GM18498 (cell line): ENCODE data around the gene IMPA2.

Experiments
- ATAC-seq: cut with Tn5 transposase; IDR thresholded peaks from one replicate; pipeline ENCODE4 v1.9.1; 2021; ENCODE audit warnings: mild to moderate bottlenecking, moderate library complexity; ENCODE audit not compliant: unreplicated experiment

IMPA2 gene

DNA sequence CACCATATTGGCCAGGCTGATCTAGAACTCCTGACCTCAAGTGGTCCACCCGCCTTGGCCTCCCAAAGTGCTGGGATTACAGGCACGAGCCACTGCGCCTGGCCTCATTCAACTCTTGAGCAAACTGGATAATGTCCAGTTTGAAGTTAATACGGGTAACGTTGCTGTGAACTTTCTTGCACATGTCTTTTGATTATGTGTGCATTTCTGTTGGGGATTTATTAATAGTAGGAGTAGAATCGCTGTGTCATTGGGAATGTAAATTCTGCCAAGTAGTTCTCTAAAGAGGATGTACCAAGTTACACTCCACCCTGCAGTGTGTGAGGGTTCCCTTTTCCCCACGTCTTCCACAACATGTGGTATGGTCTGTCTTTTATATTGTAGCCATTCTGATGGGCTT is 6.2 kb downstream of the IMPA2 start:
- ATAC-seq, result no peak

DNA sequence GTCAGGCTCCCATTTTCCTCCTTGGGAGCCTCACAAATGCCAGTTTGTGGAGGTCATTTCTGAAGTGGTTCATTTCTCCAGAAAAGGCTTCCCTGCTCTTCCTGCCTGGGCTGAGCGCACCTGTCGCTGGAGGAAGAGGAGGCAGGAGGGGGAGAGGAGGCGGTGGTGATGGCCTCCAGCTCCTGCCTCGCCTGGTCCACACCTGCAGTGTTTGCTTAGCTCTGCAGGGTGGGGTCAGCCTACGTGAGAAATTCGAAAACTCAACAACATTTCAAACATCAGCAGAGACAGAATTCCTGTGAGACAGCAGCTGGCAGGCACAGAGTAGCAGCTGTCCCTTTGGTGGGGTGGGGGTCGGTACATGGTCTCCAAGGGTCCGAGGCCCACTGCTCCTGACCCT is 7.9 kb downstream of the IMPA2 start:
- ATAC-seq, result no peak

DNA sequence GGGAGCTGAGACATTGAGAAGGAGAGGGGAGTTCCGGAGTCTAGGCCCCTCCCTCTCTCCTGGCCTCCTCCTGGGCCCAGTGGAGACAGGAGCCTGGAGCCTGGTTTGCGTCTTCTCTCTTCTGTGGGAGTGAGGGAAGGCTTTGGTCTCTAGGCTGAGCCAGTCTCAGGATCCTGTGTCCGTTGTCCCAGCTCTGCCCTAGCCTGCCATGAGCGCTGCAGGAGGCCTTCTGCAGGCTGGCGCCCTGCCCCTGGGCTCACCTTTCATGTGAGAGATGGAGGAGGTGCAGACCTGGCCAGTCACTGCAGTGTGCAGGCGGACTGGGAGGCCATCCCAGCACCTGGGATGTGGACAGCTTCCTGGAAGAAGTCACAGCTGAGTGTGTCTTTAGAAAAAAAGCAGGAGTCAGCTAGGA is 8.7 kb downstream of the IMPA2 start:
- ATAC-seq, result no peak

DNA sequence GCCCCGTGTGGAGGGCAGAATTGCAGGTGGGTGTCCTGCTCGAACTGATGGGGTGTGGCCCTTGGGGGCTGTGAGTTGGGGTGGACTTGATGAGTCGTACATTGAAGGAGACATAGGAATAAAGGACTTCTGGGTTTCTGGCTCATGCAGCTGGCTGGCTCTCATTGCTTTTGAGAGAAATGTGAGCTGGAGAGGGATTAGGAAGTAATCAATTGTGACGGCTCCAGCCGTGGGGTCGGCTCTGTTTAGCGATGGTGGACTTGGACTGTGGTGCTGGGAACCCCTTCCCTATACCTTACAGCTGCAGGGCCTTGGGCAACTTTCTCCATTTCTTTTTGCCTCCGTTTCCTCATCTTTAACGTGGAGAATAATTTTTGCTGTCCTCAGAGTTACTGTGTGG is 9.2 kb downstream of the IMPA2 start:
- ATAC-seq, result no peak

DNA sequence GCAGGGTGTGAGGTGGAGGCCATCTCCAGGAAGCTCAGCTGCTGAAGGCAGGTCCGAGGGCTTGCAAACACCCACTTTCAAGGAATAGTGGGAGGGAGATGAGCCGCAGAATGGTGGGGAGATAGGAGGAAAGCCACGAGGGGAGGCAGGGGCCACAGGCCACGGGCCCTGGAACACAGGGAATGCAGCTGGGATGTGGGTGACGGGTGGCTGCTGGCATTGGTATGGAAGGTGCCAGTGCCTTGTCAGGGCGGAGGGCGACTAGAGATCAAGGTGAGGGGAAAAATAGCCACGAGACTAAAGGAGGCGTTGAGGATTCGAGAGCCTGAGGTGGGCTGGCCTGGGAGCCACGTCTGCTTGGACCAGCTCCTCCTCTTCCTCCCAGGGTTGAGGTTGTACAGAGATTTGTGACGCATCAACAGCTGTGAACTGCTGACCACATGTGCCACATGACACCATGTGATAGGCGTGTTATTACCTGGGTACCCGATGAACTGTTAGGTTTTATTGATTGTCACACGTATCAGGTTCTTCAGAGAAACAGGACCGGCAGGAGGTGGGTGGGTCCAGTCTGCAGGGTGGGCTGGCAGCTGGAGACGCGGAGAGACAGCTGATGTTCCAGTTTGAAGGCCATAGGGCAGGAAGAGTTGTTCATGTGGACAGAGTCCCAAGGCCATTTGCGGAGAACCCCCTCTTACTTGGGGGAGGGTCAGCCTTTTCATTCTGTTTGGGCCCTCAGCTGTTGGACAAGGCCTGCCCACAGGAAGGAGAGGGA is 9.9 kb downstream of the IMPA2 start:
- ATAC-seq, result no peak

DNA sequence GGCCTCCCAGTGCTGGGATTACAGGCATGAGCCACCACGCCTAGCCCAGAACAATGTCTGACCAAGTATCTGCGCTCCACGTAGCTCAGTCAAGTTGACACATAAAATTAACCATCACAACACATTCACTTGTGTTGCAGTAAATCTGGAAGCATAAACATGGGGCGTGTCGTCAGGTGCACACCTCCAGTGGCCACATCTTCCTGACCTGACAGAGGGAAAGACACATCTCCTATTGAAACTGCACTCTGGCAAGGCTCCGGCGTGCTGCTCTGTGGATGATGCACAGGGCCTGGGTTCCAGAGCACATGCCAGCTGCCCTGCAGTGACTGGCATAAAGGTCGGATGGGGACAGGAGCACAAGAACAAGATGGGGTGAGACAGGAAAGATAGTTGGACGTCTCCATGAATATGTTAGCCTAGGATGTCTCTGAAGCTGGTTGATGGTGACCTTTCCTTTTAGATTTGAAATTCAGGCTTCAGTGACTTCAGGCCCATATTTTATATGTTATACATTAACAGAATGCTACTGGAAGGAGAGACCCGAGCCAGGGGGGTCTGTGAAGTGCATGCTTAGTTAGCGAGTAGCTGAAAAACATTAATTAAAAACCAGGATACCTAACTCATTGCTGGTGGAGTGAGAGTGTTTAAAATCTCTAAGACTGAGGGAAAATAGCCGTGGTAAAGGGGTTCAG is 10.9 kb downstream of the IMPA2 start:
- no peak for ATAC-seq

DNA sequence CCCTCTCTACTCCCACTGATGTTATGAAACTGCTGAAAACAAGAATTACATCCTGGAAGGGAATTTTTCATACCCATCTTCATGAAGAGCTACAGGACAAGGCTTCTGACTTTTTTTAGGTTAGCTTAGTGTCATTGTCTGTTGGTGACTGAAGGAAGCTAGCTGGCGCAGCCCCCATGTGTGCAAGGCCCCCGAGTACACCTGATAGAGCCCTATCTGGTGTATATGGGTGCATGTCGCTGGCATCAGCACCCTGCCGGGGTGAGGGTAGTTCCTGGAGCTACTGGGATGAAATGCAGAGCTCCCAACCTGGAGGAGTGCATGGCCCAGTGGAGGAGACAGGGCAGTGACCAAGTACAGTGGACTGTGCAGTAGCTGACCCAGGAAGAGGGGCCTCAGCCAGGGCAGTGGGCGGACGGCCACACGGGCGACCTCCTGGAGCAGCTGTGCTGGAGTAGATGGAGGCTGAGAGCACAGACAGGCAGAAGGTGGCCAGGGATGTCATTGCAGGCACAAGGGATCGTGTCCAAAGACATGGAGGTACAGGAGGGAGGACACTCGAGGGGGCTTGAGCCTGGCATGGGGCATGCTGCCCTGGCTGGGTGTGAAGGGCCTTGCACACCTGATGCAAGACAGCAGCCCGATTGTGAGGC is 12.1 kb downstream of the IMPA2 start:
- ATAC-seq, result no peak

DNA sequence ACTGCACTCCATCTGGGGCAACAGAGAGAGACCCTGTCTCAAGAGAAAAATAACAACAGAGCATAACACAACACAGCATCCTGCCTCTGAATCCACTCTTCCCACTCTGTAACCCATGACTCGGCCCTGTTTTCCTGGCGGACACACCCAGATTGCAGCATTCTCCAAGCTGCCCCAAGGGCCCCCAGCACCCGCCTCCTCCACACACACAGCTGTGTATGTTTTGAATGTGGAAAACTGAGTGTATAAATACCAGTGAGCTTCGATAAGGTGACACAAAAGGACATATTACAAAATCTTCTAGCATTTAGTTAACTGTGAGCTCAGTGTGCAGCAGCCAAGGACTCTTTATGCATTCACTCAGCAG is 13.0 kb downstream of the IMPA2 start:
- no peak for ATAC-seq

DNA sequence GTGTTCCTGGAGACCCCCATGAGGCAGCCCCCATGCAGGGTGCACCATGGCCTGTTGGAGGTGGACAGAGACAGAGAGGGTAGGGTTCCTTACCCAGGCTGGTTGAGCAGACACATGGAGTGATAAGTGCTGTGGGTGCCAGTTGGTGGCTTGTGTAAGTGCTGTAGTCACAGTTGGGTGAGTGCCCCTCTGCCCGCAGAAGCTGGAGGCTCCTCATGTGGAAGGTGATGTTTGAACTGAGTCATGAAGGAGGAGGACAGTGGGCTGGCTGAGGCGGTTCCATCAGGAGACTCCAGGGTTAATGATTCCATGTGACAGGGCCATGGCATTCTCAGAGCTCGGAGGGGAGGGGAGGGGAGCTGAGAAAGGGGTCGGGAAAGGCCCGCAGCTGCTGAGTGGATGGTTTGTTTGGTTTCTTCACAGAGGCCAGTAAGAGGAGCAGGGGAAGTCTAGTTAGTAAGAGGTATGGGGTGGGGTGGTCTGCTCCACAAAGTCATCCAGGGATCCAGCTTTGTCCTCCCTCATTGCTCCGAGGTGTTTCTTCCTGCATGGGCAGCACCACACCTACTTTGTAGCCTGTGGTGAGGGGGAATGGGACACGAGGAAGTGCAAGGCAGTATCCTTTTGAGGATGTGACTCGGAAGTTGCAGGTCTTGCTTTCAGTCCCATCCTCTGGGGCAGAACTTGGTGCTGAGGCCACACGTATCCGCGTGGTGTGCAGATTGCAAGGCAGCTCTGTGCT is 13.6 kb downstream of the IMPA2 start:
- ATAC-seq, result no peak

DNA sequence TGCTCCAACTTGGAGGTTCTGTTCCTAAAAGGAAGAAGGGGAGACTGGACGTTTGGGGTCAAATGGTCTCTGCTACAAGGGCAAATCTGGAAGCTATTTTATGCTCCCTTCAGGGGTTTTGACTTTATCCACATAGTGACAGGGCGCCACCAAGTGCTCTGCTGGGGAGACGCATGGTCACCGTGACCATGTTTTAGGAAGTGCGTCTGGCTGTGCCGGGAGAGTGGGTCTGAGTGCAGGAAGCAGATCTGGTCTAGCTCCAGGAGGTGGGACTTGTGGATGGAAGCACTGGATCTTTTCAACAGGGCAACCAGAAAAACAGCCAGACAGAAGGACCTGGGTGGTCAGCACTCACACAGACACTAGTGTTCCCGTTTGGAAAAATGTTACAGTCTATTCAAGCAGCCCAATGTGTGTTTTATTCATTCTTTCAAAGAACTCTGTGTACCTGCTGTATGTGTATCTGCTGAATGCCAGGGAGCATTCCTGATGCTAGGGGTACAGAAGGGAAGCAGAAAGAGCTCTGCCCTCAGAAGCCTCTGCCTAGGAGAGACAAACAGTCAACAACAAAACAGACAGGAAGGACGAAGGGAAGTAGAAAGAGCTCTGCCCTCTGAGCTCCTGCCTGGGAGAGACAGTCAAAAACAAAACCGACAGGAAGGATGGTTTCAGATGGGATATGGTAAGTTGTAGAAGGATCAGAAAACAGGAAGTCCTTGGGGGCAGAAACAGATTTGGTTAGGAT is 14.3 kb downstream of the IMPA2 start:
- ATAC-seq, result peak; percentile 74

DNA sequence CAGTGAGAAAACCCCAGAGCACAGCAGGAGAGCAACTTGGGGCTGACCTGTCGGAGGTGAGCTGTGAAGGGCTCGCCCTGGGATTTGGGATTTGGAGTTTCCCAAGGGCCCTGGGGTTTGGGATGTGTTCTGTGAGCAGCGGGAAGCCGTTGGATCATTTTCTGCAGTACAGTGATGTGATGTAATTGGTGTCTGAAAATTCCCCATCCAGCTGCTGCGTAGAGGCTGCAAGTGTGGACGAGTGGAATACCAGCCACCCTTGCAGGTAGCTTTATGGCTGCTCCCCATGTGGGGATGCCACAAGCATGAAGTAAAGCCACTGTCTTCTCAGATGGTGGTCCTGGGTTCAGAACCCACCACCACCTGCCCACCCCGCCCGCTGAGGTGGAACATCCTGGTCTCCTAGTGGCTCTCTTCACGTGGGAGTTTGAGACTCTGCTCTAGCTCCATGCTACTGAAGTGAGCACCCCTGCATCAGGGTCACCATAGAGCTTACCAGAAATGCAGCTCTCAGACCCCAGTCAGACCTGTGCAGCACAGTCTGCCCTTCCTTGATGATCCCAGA is 15.0 kb downstream of the IMPA2 start:
- ATAC-seq, result no peak

DNA sequence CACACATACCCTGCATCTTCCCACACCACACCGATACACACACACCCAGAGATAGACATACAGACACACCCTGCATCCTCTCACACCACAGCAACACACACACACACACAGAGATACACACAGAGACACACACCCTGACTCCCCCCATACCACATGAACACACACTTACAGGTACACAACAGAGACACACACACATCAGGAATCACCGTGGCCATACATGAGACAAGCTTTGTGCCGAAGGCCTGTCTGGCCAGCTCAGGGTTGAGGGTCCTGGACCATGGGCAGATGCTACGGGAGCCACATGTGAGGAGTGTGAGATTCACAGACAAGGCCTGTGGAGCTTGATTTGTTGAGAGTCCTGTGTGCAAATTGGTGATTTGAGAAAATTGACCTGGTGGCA is 15.6 kb downstream of the IMPA2 start:
- ATAC-seq, result no peak

DNA sequence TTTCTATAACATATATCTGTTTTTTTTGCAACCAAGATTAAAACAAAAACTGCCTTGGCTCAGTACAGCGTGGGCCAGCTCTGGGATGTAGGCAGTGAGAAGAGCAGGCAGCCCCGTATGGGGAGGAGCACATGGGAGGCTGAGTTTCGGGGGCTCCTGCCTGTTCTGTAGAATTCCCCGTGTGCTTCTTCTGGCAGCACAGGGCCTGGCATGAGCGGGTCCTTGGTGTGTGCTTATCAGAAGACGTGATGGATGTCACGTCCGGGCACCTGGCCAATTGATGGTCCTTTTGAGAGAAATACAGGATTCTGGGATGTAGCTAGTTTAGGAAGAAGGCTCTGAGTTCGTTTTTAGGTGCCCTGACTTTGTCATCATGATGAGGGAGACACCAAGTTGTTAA is 16.2 kb downstream of the IMPA2 start:
- no peak for ATAC-seq

DNA sequence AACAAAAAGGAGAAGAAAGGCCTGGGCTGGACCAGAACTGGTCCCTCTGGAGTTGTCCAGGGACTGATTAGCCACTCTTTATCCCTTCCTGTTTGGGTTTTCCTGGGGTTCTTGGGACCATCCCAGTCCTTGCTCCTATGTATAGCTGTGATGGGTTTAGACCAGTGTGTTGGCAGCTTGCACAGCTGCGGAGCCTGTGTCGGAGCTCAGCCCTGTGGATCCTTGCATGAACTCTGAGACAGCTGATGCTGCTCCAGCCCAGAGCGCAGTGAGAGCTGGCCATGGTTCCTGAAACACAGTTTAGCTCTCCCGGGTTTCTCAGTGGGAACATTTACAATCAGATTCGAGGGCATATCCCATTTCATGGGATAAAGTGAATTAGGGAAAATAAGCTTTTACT is 16.9 kb downstream of the IMPA2 start:
- no peak for ATAC-seq

DNA sequence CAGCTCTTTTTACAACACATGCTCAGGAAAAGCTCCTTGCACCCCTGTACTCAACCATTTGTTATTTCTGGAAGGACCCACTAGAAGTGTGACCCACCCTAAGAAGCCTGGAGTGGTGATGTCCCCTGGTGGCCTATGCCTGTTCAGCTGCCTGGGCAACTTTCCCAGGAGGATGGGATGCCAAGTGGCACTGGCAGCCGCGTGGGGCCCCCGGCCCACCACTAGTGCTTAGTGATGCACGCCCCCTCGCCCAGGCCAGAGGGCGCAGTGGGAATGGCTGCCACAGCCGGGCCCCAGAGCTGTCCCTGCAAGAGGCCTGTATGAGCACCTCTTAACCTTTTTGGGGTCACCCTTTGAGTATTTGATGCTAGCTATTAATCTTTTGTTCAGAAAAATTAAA is 18.1 kb downstream of the IMPA2 start:
- ATAC-seq, result no peak

DNA sequence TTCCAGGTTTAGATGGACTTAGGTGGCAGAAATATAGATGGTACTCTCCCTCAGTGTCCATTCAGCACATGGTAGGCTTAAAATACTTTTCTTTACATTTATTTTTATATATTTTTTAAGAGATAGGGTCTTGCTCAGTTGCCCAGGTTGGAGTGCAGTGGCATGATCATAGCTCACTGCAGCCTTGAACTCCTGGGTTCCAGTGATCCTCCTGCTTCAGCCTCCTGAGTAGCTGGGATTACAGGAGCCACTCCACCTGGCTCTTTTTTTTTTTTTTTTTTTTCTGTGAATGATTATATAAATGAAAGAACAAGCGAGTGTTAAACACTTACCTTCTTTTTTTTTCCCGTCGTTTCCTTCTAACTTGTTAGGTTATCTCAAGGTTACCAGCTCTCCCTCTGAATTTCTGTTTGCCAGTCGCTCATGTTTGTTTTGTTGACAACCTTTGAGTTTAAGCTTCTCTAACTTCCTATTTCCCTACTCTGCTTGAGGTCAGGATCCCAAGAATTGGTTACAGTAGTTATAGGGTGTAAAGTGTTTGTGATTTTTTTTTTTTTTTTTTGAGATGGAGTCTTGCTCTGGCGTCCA is 18.9 kb downstream of the IMPA2 start:
- ATAC-seq, result no peak

DNA sequence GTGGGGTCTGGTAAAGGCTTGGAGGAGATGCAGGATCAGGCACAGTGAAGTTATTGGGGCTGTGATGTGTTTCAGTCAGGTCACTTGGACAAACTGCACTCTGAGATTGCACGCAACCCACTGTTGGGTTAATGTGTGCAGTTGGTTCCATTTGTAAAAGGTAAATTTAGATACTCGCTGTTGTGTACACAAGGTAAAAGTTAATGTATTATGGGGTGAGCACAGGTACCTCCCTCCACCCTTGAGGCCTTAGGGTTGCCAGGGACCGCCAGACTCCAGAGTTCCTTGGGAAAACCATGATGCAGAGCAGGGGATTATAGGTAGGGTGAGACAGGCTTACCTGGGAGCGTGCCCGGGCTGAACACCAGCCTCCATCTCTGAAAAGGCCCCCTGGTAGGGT is 20.1 kb downstream of the IMPA2 start:
- ATAC-seq, result no peak

DNA sequence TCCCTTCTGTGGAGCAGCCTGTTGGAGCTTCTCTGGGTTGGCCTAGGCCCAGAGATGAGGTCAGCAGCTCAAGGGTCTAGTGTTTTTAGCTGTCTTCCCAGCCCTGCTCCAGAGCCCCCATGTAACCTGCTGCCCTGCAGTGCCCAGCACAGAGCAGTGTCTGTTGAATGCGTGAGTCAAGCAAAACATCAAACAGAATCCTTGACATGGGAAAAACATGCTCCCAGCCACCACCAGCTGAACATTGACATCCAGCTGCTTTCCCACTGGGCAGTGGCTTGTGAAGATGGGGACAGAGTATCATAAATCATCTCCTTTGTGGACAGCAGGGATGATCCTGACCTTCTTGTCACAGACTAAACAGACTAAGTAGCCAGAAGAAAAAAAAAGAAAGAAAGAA is 22.6 kb downstream of the IMPA2 start:
- no peak for ATAC-seq

DNA sequence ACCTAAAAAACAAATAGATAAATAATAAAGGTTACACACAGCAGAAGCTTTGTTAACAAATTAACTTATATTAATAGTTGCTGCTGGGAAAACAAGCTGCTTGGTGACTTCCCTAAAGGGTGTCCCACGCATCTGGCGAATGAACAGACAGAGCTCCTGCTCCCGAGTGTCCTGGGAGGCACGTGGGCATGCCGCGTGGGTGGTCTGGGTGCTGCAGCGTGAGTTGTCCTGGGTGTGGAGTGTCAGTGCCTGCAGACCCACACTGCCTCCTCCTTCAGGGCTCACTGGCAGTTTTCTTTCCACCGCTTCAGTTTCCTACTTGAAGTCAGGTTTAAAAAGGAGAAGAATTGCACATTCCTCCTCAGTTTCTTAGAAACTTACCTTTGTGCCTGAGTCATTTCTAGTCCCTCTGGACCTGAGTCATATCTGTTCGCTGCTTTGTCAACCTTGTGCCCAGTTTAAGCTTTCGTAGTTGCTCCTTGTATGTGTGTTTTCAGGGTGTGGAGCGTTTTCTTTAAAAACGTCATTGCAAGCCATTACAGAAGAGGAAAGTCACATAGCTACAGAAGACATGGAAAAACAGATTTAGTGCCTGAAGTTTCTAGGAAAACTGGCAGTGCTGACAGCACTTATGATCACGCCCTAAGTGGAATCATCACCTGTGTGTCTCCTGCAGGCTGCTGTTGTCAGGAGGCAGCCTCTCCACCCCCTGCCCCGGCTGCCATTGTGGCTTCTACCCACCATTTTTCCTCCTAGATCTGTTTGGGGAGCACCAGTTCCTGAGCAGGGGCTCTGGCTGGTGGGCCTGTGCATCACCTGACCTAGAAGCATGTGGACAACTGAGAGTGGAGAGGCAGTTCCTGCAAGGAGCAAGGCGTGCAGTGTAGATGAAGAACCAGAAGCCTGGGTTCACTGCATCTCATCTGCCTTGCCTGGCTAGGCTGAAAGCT is 24.5 kb downstream of the IMPA2 start:
- no peak for ATAC-seq
